ENCODE data around the gene NDUFA5.

The NDUFA5 gene

DNA sequence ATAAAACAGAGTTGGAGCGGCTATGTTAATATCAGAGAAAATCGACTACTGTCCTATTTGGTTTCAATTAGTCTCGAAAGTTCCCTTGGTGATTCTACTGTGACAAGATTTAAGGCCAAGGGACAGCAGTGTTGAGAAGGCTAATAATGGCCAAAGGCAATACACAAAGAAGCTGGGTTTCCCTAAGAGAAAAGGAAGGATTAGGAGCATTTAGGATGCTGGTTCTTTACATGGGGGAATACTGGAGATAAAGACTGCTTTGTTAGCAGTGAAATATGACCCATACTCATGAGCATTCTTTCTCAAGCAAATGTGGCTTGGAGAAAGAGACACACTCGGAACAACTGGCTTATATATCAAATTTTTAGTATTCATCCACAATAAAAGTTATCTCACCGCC is 55.4 kb downstream of the NDUFA5 start:
- DNase-seq (ENCODE audit: low read depth), result no peak

GRCh38 chr7:123500878-123501489 is 56.6 kb downstream of the NDUFA5 start:
- DNase-seq (ENCODE audit: low read depth), result no peak

DNA sequence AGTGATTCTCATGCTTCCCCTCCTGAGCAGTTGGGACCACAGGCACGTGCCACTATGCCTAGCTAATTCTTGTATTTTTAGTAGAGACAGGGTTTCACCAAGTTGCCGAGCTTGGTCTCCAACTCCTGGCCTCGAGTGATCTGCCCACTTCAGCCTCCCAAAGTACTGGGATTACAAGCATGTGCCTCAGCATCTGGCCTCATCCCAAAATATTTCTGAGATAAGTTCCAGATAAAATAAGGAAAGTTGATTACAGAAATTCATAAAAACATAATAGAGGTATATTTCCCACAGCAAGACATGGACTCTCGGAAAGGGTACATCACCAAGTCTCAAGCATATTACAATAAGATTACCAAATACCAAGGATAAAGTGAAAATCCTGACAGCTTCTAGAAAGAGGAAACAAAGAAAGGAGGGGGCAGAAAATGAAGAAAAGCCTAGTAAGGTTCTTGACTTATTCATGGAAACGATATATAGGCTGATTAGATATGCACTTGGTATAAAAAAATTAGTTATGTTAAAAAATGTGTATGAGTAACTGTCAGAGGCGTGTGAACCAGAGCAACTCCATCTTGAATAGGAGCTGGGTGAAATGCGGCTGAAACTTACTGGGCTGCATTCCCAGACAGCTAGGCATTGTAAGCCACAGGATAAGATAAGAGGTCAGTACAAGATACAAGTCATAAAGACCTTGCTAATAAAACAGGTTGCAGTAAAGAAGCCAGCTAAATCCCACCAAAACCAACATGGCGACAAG is 58.2 kb downstream of the NDUFA5 start:
- no peak for DNase-seq (ENCODE audit: low read depth)

- no peak for DNase-seq (ENCODE audit: low read depth)
These were observed 59.0 kb downstream of the NDUFA5 start for GRCh38 chr7:123498601-123499000.

DNA sequence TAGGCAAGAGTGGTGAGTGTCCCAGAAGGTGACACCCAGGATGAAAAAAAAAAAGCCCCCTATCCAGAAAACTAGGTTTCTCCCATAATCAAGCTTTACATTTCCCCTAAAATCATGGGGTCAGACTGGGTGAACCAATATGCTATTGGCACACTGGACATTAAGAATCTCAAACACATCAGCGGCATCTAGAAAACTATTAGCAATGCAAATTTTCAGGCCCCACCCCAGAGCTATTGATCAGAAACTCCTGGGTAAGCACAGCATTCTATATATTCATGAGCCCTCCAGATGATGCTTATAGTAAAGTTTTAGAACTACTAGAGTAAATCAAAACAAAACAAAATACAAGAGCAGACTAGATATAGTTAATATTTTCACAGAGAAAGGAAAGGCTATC is 59.6 kb downstream of the NDUFA5 start:
- DNase-seq (ENCODE audit: low read depth), result no peak

DNA sequence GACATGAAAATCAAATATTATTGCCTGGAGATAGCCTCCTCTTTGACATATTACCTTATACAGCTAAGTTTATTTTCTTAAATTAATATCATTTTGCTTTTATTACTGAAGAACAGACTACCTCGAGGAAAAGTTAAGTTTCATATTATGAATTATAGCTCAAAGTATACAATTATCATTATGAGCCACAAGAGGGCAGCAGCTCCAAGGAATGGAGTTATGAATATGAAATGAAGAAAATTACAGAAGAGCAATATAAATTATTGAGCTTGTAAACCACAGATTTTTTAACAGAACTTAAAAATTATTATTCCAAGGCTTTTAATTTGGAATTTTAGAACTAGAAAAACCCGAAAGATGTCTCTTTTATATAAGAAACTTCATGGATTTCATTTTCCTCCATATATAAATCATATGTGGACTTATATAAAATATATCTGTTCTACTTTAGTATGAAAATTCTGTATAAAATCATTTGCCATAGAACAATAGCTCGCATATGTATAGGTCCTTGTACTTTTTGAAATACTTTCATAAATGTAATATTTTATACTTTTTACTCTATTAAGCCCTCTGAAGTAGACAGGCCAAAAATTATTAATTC is 63.3 kb downstream of the NDUFA5 start:
- no peak for DNase-seq (ENCODE audit: low read depth)

DNA sequence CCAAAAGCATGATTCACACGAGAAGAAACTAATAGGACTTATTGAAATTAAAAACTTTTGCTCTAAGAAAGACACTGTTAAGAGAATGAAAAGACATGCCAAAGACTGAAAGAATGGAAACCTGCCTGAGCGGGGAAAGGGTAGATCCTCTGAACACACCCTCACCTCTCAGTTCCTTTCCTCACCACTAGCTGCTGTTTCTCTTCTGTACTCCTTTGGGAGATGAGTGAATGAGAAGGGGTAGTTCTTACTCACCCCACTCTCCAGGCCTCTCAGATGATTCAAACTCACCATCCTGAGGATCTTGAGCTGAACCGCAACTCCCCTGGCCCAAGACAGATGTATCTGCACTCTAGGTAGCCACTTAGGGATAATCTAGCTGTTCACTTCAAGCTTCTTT is 65.1 kb downstream of the NDUFA5 start:
- no peak for DNase-seq (ENCODE audit: low read depth)

Measured in activated T-helper 9 cell treated with anti-CD3 and anti-CD28 coated beads, Interleukin-2, amount 50 U/mL, for 16 hours (primary cell).